Loucy (cell line): ENCODE data around the gene PBX1.

Source experiments
- H2AFZ ChIP-seq: fragments of 200-600 bp; sonication (generic); 2 replicates; pipeline ENCODE4 v1.6.0; 2016; ENCODE audit warnings: antibody characterized with exemption, mild to moderate bottlenecking, low read length, moderate library complexity
- H3F3A ChIP-seq: fragments of 200-600 bp; 2 replicates; pipeline ENCODE4 v1.6.0; 2016; ENCODE audit warnings: antibody characterized with exemption, low read depth, mild to moderate bottlenecking
- H3K27me3 ChIP-seq: fragments of 200-600 bp; sonication (generic); 2 replicates; pipeline ENCODE4 v1.6.1; 2014; ENCODE audit warnings: low read length, mild to moderate bottlenecking; ENCODE audit not compliant: insufficient read depth, poor library complexity, severe bottlenecking
- H3K36me3 ChIP-seq: fragments of 200-600 bp; sonication (generic); 2 replicates; pipeline ENCODE4 v1.6.1; 2016; ENCODE audit warnings: low read length; ENCODE audit not compliant: insufficient read depth
- H3K4me1 ChIP-seq: fragments of 200-600 bp; sonication (generic); 2 replicates; pipeline ENCODE4 v1.5.1; 2014; ENCODE audit warnings: low read length, mild to moderate bottlenecking; ENCODE audit not compliant: insufficient read depth, poor library complexity, severe bottlenecking
- H3K4me2 ChIP-seq: fragments of 200-600 bp; sonication (generic); 2 replicates; pipeline ENCODE4 v1.6.0; 2014; ENCODE audit warnings: antibody characterized with exemption, low read length, low read depth, mild to moderate bottlenecking; ENCODE audit not compliant: poor library complexity, severe bottlenecking
- H3K4me3 ChIP-seq: fragments of 200-600 bp; sonication (generic); 2 replicates; pipeline ENCODE4 v1.5.1; 2014; ENCODE audit warnings: low read length, mild to moderate bottlenecking, mixed read lengths; ENCODE audit not compliant: poor library complexity, severe bottlenecking
- H3K79me2 ChIP-seq: fragments of 200-600 bp; sonication (generic); 2 replicates; pipeline ENCODE4 v1.6.1; 2014; ENCODE audit warnings: low read length; ENCODE audit not compliant: insufficient read depth
- H3K9ac ChIP-seq: fragments of 200-600 bp; sonication (generic); 2 replicates; pipeline ENCODE4 v1.6.0; 2014; ENCODE audit warnings: mild to moderate bottlenecking, low read depth, low read length, moderate library complexity; ENCODE audit not compliant: poor library complexity, severe bottlenecking
- H3K9me2 ChIP-seq: fragments of 200-600 bp; sonication (generic); replicated peaks from 2 replicates; pipeline ENCODE4 v1.6.1; 2016; ENCODE audit warnings: low read depth, low read length, mixed read lengths
- H3K9me3 ChIP-seq: fragments of 200-600 bp; sonication (generic); 2 replicates; pipeline ENCODE4 v1.6.1; 2014; ENCODE audit warnings: mild to moderate bottlenecking, antibody characterized with exemption, low read length, low read depth; ENCODE audit not compliant: insufficient read depth
- H4K20me1 ChIP-seq: fragments of 200-600 bp; sonication (generic); 2 replicates; pipeline ENCODE4 v1.6.0; 2014; ENCODE audit warnings: antibody characterized with exemption, low read length, mild to moderate bottlenecking; ENCODE audit not compliant: insufficient read depth, poor library complexity, severe bottlenecking
- CTCF ChIP-seq: fragments of 200-600 bp; sonication (generic); conservative IDR thresholded peaks from 2 replicates; pipeline ENCODE4 v1.5.1; 2014; ENCODE audit warnings: mild to moderate bottlenecking, antibody characterized with exemption, low read length
- EZH2phosphoT487 ChIP-seq: fragments of 200-600 bp; IDR thresholded peaks from 2 replicates; pipeline ENCODE4 v1.6.1; 2018; ENCODE audit warnings: antibody characterized with exemption, mild to moderate bottlenecking, moderate library complexity, borderline replicate concordance

The PBX1 gene

DNA sequence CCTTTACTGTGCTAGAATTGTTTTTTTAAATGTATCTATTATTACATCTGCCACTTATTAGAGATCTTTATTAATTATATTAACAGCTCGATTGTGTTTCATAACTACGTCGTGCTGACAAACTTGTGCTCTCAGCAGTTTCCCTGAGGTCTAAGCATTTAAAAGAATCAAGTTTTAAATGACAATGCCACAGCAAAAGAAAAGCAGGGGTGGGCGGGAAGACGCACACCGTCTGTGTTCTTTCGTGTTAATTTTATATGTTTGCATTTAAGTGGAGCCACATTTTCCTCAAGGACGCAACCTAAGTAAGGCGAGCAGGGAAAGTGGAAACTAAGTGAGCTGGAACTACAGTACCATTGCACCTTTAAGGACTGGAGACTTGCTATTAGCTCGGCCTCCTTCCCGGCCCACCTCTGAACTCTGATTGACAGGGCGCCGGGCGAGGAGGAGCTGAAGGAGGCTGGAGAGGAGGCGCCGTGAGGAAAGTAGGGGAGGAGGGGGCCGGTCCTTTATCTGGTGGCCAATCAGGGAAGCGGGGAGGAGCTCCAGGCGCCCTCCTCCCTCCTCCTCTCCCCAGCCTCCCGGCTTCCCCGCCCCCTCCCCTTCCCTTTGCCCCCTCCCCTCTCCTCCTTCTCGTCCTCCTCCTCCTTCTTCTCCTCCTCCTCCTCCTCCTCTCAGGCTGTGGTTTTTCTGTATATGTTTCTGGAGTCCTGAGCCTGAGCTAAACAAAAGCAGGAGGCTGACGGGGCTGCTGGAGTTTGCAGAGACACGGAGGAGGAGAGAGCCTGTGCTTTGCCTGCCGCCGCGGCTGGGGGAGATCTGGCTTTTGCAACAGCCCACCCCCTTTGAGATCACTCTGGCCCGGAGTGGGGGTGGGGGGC, at the start of gene PBX1:
TSS of gene PBX1 (plus strand) at position 724 of the 881 bp plus-strand sequence.
- Histone ChIP-seq H4K20me1 (no peaks in the 10 kb centered on the region), H3K9me2 (no peaks in the 10 kb centered on the region), H3K9ac (no peak within 1 kb of the TSS), H3K27me3 (peaks cover 4% of the 10 kb centered on the region), H3K4me1 (no peaks in the 10 kb centered on the region), H3K4me3 (peak within 1 kb of the TSS; percentile 68), H3K36me3 (no peaks in the 10 kb centered on the region), H3K9me3 (no peaks in the 10 kb centered on the region), H2AFZ (peak within 1 kb of the TSS; percentile 83), H3K4me2 (peak within 1 kb of the TSS; percentile 53), H3F3A (no peaks in the 10 kb centered on the region), H3K79me2 (no peaks in the 10 kb centered on the region)
- TF ChIP-seq CTCF (no peak), EZH2phosphoT487 (no peak)

GRCh38 chr1:164510435-164510834, 48.5 kb upstream of the PBX1 start:
- Histone ChIP-seq H3K36me3 (no peaks in the 10 kb centered on the region), H3K4me2 (no peak overlapping the region), H3K9ac (no peak overlapping the region), H2AFZ (no peak overlapping the region), H3F3A (no peaks in the 10 kb centered on the region), H3K4me1 (no peaks in the 10 kb centered on the region), H3K9me2 (no peaks in the 10 kb centered on the region), H4K20me1 (no peaks in the 10 kb centered on the region), H3K79me2 (no peaks in the 10 kb centered on the region), H3K4me3 (no peak overlapping the region), H3K27me3 (no peaks in the 10 kb centered on the region), H3K9me3 (no peaks in the 10 kb centered on the region; the same call in 1 of the 2 replicates)
- TF ChIP-seq EZH2phosphoT487 (no peak), CTCF (no peak)

DNA sequence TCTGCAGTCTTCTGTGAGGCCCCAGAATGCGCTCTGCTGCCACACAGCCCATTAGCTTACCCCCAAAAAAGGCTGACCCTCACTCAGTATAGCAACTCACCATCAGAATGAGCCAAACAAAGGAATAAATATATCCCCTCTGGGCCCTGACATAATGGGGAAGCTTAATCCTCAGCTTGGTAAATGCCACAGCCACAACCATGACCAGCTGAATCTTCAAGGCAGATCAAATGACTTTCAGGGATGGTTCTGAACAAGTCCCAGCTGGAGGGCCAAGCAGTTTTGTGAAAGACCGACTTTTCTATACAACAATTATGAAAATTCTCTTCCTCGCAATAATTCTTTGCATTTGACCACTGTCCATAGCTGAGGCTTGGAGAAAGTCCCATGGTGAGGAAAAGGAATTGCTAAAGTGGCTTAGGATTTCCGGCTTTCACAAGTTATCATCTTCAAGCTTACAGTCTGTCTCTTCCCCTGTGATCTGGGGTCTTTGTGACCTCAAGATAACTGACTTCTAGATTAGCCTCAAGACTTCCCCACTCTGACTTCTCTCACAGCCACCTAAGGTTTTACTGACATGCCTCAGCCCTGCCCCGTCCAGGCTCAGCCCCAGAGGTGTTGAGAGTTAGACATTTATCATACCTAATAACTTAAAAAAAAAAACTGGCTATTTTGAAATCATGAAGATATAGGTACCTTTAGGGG, 47.8 kb upstream of the PBX1 start:
- no peaks in the 10 kb centered on the region for H3F3A ChIP-seq
- H4K20me1 ChIP-seq, result no peaks in the 10 kb centered on the region
- no peaks in the 10 kb centered on the region for H3K79me2 ChIP-seq
- TF ChIP-seq CTCF (no peak), EZH2phosphoT487 (no peak)
- H3K9me2 ChIP-seq, result no peaks in the 10 kb centered on the region
- H3K36me3 ChIP-seq, result no peaks in the 10 kb centered on the region
- H2AFZ ChIP-seq, result no peak overlapping the region
- H3K4me3 ChIP-seq, result no peak overlapping the region
- no peaks in the 10 kb centered on the region for H3K27me3 ChIP-seq
- H3K9ac ChIP-seq, result no peak overlapping the region
- no peak overlapping the region for H3K4me2 ChIP-seq
- H3K4me1 ChIP-seq, result no peaks in the 10 kb centered on the region
- no peaks in the 10 kb centered on the region; the same call in 1 of the 2 replicates for H3K9me3 ChIP-seq
